Activated CD4-positive, alpha-beta T cell treated with anti-CD3 and anti-CD28 coated beads, Interleukin-2, Interleukin-4, amounts not matched to agents 100 ng/mL and 50 ng/mL, durations not matched to agents 16 hours and 8 hours (primary cell): ENCODE data around the gene TMEM214.
A peak's percentile ranks its signal among the peaks of the same experiment; 100 is the strongest.

Experiments
- DNase-seq: peaks from one replicate; pipeline ENCODE4 v3.0.0-alpha.2; 2020; ENCODE audit warnings: low spot score

Gene TMEM214

GRCh38 chr2:27085062-27085672, 52.4 kb downstream of the TMEM214 start:
- DNase-seq, result no peak

- peak; percentile 44 for DNase-seq
Observed at GRCh38 chr2:27085673-27086089, 52.9 kb downstream of the TMEM214 start.

GRCh38 chr2:27086090-27086723, 53.4 kb downstream of the TMEM214 start:
- DNase-seq, result peak; percentile 98

- no peak for DNase-seq
Observed at GRCh38 chr2:27086724-27087593, 54.2 kb downstream of the TMEM214 start, which contains the start of gene KHK. TSS of gene KHK (plus strand) at chr2:27086772. CDS start at chr2:27087260, 488 bp downstream.

- no peak for DNase-seq
Observed at GRCh38 chr2:27087823-27088410, 55.2 kb downstream of the TMEM214 start.

- DNase-seq, result no peak
Observed at GRCh38 chr2:27088634-27089033, 55.9 kb downstream of the TMEM214 start.

- no peak for DNase-seq
Observed at GRCh38 chr2:27089111-27089954, 56.6 kb downstream of the TMEM214 start.
